ENCODE results near the gene KIAA1328.
"Not testable (repeated sequence)": the region's sequence is repeated elsewhere in the genome, so short reads cannot be mapped to it uniquely, and the experiment has no call there.

The KIAA1328 gene

DNA sequence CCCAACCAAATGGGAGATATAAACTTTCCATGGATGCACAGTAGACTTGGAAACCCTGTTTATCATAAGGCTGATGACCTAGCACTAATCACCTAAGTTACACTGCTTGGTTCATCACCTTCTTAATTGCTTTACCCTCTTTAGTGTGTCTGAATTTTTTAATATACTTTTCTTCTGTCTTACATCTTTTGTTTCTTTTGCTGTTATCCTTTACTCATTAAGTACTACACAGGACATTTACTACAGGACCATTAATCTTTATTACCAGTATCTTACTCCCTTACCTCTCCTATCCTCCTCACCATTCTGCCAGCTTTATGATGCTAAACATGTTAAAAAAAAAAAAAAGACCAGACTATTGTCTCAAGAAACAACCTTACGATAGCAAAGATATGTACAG lies 333.6 kb downstream of the KIAA1328 start:
- no peak for DNase-seq

DNA sequence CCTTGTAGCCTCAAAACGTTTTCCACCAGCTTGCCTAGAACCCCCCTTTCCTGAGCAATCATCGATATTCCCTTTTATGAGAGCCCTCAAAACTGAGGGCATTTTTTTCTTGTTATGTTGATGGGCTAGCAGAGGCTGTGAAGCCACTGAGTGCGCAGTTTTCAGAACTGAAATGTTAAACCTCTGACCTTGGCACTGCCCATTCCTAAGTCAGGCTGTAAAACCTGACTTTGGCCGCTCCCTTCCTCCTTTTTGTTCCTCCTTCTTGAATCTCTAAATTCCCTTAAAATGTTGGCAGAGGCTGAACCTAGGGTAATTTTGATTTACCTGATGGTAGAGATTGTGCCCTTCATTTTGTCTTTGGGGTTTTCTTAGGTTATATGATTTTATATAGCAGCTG lies 334.2 kb downstream of the KIAA1328 start:
- no peak for DNase-seq

DNA sequence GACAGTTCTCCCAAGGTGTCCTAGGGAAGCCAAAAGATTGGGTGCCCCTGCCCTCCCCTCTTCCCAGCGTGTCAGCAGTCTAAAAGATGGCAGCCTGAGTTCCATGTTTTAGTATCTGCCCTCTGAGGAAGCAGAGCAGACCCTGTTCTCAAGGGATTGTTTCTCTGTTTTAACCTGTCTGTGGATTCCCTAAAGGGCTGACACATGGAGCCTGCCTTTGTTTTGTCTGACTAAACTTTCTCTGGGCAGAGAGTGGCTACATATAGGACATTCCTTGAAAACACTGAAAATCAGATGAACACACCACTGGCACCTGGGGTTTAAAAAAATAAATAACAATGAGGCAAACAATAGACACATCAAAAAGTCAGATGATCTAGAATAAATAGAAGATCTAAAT lies 337.6 kb downstream of the KIAA1328 start:
- no peak for DNase-seq

DNA sequence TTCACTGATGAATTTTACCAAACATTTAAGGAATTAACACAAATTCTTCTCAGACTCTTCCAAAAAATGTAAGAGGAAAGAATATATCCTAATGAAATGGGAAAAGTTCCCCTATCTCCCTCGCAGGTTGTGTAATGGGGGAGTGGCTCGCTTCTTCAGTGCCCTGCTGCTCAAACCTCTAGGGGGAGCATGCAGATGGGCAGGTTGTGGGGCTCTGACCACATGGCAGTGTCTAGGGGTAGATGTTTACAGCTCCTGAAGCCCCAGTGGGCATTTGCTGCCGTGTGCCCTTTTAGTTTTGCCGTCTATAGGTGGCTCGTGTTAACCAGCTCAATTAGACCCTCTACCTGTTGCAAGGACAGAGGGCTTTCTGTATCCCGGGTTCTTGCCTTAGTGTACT lies 338.0 kb downstream of the KIAA1328 start:
- not testable (repeated sequence) for DNase-seq

DNA sequence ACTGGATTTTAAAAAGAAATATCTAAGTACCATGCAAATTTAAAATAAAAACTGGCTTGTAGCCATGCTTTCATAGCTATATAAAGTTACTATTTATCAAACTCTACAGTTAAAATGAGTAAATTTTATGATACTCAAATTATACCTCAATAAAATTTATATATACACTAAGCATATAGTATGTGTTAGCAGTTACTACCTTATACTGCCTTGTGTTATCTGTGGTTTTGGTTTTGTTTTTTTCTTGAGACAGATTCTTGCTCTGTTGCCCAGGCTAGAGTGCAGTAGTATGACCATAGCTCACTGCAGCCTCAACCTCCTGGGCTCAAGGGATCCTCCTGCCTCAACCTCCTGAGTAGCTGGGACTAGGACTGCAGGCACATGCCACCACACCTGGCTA lies 342.1 kb downstream of the KIAA1328 start:
- no peak for DNase-seq

DNA sequence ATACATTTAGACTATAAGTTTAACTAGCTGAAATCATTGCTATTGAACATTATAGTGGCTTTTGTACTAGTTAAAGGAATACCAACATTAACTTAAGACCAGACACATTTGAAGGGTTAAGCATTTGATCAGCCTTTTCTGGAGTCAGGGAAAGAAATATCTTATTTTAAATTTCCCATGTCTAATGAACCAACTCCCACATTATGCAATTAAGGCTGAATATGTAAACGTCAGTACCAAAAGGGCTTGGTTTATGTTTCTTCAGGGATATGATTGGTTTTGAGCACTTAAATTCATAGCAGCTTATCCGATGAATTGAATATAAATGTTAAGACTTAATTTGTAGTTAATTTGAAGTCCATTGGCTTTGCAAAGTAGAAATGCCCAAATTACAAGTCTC lies 344.5 kb downstream of the KIAA1328 start:
- DNase-seq, result no peak

DNA sequence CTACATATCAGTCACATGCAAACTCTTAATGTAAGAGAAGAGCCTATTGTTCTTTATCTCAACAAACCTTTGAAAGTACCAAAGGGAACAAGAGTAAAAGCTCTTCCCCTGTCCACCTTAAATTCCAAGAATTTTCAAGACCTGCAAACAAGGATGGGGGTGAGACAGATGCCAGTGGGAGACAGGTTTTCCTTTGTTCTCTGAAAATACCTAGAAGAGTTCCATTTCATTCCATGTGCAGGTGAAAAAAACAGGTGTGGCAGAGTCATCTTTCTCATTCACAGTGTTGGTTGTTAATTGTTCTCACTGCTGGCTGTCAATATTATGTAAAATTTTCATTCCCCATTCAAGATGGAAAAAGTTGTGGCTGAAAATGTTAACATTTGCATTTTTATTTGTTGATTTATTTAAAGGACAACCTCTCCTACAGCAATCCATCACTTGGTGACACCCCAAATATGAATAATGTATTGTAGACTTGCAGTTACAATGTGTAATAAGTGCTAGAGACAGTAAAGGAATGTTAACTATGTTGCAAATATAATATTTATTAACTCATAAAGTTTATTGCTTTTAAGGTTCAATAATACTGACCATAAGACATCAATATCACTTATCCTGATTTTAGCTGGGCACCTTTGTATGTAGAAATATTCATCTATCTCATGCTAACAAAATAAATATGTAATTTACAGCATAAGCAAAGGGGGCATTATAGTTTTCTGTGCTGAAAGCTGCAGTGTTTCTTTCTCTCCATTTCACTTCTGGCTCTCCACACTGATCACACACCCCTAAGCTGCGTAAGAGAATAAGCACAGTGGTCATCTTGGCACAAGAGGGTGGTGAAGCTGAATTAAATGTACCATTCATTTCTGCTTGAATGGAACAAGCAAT lies 347.0 kb downstream of the KIAA1328 start:
- DNase-seq, result no peak

DNA sequence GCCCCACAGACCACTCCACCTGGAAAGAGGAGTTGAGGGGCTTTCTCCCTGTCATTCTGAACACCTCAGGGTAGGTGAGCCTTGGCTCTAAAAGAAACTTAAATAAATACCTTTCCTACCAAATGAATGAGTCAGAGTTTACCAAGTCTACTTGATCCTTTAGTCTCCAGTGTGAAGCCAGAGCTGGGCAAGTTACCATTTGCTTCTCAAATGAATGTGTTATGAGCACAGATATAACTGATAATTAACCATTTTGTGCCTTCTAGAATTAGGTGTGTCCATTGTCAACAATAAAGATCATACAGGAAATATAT lies 347.7 kb downstream of the KIAA1328 start:
- no peak for DNase-seq

DNA sequence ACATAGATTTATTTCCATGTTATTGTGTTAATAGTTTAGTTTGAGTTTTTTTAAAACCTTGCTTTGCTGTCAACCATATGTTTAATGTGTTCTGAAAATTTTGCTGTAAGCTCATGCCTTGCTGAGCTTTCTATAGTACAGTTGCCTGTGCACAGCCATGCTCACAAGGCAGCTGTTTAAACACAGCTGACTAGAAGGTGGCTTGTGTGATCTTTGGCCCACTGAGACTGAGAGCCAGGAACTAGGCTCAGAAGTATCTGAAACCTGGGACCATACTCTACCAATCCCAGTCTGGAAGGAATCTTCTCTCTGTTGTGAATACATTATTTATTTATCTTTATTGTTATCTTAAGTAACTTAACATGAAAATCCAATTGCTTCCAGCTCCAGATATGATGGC lies 350.5 kb downstream of the KIAA1328 start:
- no peak for DNase-seq

DNA sequence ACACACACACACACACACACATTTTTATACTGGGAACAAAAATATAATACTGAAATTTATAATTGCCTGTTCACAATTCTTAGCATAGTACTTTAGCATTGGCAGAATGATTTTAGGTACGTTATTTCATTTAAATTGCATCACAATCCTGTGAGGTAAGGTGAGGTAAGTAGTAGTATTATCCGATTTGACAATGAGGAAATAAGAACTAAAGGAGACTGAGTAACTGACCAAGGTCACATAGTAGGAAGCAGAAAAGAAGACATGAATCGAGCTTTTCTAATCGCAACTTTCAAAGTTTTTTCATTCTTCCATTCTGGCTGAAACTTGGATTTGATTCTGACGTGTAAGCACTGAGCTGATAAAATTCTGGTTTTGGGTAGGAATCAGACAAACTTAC lies 351.2 kb downstream of the KIAA1328 start:
- no peak for DNase-seq

DNA sequence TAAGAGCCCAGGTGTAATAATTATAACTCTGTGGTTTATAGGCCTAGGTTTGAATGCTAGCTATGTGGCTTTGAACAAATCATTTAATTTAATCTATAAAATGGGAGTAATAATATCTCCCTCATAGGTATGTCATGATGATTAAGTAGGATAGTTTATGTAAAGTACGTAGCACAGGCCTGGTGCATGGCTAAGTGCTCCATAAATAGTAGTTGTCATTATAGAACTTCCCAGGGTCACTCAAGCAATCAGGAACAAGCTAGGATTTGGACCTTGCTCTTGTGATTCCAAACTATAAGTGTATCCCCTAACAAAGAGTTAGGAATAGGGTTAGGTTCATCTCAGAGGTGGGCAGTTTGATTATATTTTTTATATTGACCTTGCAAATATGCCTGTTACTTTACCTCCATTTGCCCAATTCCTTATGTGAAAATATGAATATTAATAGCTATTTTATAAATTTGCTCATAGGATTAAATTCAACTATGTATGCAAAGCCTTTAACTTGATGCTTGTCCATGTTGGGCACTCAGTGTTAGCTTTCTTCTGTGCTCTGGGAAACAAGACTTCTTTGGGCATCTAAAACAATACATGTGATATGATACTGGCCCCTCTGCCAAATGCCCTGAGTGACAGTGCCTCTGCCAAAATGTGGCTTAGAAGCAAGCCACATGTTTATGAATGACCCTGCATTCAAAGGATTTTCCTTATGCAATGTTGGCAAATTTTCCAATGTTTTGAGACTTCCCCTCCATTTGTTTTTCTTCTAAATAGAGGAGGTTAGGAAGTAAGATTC lies 353.6 kb downstream of the KIAA1328 start:
- DNase-seq, result no peak

DNA sequence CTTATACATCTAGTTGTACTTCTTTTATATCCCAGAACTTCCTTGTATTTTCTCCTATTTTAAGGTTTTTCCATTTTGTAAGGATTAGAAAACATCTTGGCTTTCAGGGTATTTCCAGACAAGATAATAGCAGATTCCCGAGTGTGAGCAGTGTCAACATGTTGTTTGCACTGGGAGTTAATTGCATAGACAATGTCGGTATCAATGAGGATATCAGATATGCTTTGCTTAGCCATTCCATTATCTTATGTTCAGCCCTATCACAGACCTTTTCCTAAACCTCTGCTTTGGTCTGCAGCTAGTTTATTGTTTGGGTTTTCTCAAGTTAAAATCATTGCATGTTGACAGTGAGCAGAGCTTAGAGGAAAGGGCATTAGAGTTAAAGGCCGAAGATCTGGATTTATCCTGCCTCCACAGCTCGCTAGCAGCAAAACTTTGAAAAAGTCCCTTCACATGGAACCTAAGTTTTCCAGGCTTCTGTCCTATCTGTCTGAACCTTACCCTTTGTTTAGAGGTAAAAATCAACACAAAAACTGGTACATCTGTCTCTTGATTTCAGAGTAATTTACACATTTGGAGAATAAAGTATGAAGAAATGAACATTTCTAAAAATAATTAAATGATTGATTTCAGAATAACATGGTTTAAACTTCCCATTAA lies 355.4 kb downstream of the KIAA1328 start:
- no peak for DNase-seq

DNA sequence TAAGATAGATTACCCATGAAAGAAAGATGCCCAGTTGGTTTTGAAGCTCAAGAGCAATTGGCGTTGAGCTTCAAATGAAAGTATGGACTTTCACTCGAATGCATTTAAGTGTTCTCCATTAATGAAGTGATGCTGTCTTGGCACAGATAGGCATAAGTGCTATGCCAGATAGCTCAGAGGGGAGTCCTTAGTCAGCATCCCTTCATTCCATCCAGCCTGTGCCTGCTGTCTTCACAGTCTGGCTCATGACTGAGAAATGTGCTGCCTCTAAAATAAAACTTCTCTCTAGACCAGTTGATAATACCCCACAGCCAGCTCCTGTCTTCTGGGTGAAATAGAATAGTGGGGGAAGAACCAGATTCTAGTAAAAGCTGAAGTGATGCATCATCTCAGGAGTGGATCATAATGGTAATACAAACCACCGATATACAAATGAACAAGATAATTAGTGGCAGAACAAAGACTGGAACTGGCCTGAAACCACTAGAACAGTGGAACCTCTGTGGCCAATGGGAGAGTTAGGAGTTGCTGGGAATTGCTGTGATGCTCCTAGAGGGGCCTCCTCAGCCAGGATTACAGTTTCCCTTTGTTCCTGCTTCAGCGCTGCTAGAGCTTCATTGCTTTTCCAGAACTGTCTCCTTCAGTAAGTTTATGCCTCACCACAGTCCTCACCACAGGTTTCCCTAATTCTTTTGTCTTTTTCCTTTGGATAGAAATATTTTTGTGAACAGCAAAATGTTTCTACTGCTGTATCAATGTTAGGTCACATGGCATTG lies 359.3 kb downstream of the KIAA1328 start:
- DNase-seq, result no peak

DNA sequence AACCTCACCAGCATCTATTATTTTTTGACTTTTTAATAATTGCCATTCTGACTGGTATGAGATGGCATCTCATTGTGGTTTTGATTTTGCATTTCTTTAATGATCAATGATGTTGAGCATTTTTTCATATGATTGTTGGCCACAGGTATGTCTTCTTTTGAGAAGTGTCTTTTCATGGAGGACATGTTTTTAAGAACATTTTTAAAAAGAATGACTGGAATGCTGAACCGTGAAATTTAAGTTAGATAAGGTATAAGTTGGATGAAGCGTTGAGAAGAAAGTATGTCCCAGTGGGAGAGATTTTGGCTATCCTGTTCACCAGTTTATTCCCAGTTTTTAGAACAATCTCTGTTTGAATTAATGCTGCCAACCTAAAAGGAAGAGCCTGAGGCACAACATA lies 370.8 kb downstream of the KIAA1328 start:
- no peak for DNase-seq

DNA sequence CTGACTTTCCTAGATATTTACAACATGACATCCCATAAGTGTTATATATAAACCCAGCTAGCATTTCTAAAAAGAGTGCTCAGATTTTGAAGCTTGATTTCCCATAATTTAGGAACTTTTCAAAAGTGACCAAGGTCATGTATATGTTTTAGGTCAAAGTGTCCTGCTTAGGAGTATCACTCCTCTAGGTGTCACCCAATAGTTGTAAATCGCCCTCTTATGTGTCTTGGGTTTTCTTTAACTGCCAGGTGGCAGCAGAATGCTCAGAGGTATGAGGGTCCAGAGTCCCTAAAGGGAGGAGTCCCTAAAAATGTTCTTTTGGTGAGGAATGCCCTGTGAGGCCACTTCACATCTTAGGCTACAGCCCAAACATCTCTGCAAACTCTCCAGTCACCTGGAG lies 378.4 kb downstream of the KIAA1328 start:
- DNase-seq, result no peak

DNA sequence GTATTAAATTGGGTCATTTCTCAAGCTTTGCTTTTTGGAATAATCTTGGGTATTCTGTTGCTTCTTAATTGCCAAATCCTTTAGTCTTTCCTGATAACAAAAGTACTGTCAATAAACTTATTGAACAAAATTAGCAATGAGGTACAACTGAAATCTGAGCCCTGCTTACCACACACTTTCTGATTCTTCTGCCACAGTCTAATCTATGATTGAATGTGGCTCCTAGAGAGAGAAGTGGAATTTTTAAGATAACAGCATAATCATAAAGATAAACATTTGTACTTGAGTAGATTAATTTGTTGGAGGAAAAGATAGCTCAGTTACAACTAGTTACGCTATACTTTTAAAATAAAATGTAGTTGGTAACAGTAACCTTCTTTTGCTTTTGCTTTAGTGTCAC lies 381.9 kb downstream of the KIAA1328 start:
- DNase-seq, result no peak

DNA sequence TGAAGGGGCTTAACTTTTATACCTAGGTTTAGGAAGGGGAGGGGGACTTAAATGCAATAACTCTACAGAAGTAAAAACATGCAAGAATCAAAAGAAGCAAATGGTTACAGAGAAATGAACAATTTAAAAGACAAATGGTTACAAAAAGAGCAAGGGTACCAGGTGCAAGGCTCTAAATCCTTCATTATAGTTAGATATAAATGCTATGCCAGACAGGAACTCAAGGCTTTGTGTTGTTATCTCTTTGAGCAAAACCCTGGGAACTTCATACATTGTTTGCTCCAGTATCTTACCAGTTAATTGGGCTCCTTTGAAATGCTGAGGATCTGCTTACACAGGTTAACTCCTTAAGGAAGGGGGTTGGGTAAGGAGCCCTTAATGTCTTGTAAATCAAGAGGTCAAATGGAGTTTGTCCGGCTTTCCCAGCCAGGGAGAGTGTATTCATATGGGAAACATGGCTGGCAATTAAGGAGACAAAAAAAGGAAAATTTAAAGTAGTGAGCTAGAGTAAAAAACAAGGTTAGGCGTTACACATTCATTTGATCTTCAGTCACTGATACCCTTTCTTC lies 389.2 kb downstream of the KIAA1328 start:
- no peak for DNase-seq

DNA sequence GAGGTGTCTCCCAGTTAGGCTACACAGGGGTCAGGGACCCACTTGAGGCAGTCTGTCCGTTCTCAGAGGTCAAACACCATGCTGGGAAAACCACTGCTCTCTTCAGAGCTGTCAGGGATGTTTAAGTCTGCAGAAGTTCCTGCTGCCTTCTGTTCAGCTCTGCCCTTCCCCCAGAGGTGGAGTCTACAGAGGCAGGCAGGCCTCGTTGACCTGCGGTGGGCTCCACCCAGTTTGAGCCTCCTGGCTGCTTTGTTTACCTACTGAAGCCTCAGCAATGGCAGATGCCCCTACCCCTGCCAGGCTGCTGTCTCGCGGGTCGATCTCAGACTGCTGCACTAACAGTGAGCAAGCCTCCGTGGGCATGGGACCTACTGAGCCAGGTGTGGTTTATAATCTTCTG lies 390.3 kb downstream of the KIAA1328 start:
- DNase-seq, result no peak

DNA sequence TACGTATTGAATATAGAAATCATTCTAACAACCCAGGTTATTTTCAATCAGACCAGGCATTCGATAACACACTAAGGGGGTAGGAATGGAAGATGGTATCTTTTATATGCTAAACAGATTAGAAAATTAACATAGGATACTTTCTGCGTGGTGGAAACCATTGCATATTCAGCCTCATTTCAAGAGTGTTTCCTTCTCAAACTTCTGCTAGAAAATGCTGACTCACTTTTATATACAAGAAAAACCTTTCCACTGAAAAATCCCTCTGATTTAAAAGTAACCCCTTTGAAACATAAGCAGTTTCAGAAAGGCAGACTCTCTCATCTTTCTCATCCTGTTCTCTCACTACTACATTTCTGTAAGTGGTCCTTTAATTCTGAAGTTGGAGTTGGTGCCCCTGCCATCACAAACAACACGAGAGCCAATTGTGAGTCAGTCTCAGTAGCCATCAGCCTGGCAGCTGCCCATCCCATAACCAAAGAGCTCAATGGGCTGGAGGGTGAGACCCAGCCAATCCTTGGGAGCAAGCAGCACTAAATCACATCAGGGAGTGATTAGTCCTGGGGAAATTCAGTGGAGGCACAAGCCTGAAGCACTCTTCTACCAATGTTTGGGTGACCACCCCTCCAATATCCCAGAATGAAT lies 393.5 kb downstream of the KIAA1328 start:
- DNase-seq, result no peak

DNA sequence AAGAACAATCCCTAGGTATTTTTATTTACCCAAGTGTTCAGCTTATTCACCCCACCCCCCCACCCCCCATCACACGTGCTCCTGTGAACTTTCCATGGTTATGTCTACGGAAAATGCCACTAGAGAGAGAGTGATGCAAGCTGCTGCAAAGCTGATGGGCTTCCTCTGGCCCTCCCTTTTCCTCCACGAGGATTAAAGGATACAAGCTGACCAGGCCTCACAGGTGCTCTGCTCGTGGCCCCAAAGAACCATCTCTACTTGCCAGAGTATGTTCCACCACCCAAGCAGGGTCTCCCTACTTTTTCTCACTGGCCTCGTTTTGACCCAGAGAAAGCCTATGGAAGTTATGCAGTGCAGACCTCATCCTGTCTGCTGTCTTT lies 394.1 kb downstream of the KIAA1328 start:
- DNase-seq, result no peak

DNA sequence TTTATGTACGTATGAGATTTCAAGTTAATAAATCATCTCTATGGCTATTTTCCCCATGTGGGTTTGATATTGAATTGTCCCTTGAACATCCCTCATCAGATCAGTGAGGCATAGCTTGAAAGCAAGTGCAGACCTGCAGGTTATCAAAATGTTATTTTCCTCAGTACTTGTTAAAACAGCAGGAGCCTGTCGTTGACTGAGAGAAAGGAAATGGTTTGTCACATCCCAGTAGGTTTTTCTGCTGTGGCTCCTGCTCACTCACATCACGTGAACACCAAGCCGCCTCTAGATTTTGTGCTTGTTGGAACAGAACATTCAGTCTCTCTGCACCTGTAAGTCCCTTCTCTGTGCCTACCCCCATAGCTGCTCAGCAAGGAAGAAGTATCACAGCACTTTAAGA lies 396.4 kb downstream of the KIAA1328 start:
- no peak for DNase-seq

DNA sequence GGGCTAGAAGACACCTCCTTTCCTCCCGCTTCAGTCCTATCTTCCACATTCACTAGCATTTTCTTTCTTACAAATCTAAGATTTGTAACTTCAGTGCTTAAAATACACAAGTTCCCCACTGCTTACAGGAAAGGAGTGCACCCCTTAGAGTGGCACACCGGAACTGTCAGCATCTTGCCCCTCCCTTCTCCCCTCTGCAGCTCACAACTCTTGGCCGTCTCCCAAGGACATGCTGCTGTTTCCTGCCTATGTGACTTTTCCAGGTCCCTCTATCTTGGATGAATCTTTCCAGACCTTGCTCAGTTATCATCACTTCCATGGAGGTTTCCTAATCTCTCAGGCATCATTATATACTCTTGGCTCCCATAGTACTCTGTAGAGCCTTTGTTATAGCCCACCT lies 401.8 kb downstream of the KIAA1328 start:
- no peak for DNase-seq

Data from activated CD8-positive, alpha-beta memory T cell treated with anti-CD3 and anti-CD28 coated beads, Interleukin-2, amount 50 U/mL, for 48 hours (primary cell).